Glutamatergic neuron (in vitro differentiated cells): ENCODE results near the gene IGLL5. TPM values are rescaled to one million over a fixed set of nuclear protein-coding genes. Genes with fewer than 3 reads are reported as not detected.

Source experiments
- DNase-seq: peaks from one replicate; pipeline ENCODE4 v3.0.0; 2022
- H3K27ac Mint-ChIP-seq: one replicate; pipeline ENCODE4 v1.8.0; 2020; ENCODE audit warnings: mild to moderate bottlenecking, mixed read lengths, inconsistent platforms; ENCODE audit not compliant: unreplicated experiment
- H3K27me3 Mint-ChIP-seq: one replicate; pipeline ENCODE4 v1.8.0; 2020; ENCODE audit warnings: mild to moderate bottlenecking, moderate library complexity, mixed read lengths, inconsistent platforms; ENCODE audit not compliant: unreplicated experiment
- H3K36me3 Mint-ChIP-seq: one replicate; pipeline ENCODE4 v1.8.0; 2020; ENCODE audit warnings: mild to moderate bottlenecking, mixed read lengths, inconsistent platforms; ENCODE audit not compliant: unreplicated experiment
- H3K4me1 Mint-ChIP-seq: one replicate; pipeline ENCODE4 v1.8.0; 2020; ENCODE audit warnings: mild to moderate bottlenecking, low read depth, mixed read lengths, inconsistent platforms; ENCODE audit not compliant: unreplicated experiment
- H3K4me3 Mint-ChIP-seq: one replicate; pipeline ENCODE4 v1.8.0; 2020; ENCODE audit warnings: mild to moderate bottlenecking, mixed read lengths, inconsistent platforms; ENCODE audit not compliant: unreplicated experiment
- H3K9me3 Mint-ChIP-seq: one replicate; pipeline ENCODE4 v1.8.0; 2020; ENCODE audit warnings: mild to moderate bottlenecking, moderate library complexity, mixed read lengths, inconsistent platforms; ENCODE audit not compliant: unreplicated experiment
- total RNA-seq: library from RNA; stranded (reverse); fragmentation: NEBNext Ultra II Directional; extraction: Animal tissue kit (Norgen Biotek cat#: 25700); gene quantifications from one replicate; pipeline ENCODE4 v1.2.1, GENCODE V29; 2021; ENCODE audit not compliant: unreplicated experiment
- TF ChIP-seq, protein P1 (sequence below): fragments of 200-600 bp; sonication (generic); IDR thresholded peaks from one replicate; pipeline ENCODE4 v1.5.0; 2021; ENCODE audit not compliant: partially characterized antibody, unreplicated experiment

IGLL5 gene
- total RNA-seq, 1 donor from 2014 or later = not detected

DNA sequence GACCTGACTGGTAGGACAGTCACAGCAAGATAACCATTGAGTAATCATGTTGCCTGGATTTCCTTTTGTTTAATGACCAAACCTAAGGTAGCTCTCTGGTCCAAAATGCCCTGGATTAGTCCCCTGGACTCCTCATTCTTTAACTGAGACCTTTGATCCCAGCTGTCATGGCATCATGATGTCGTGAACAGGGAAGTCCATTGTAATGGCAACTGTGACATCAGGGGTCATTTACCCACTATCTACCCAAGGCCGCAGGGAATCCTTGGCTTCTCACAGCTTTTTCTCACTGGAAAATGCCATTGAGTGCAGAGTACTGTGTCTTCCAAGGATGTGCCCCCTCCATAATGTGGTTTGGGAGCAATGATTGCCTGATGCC is 29.1 kb upstream of the IGLL5 start:
- peaks cover 2% of the 10 kb centered on the region for H3K4me1 Mint-ChIP-seq
- DNase-seq = no peak
- no peak overlapping the region for H3K4me3 Mint-ChIP-seq
- H3K9me3 Mint-ChIP-seq = peaks cover 6% of the 10 kb centered on the region
- H3K27me3 Mint-ChIP-seq = peaks cover 13% of the 10 kb centered on the region
- TF ChIP-seq, protein P1, sequence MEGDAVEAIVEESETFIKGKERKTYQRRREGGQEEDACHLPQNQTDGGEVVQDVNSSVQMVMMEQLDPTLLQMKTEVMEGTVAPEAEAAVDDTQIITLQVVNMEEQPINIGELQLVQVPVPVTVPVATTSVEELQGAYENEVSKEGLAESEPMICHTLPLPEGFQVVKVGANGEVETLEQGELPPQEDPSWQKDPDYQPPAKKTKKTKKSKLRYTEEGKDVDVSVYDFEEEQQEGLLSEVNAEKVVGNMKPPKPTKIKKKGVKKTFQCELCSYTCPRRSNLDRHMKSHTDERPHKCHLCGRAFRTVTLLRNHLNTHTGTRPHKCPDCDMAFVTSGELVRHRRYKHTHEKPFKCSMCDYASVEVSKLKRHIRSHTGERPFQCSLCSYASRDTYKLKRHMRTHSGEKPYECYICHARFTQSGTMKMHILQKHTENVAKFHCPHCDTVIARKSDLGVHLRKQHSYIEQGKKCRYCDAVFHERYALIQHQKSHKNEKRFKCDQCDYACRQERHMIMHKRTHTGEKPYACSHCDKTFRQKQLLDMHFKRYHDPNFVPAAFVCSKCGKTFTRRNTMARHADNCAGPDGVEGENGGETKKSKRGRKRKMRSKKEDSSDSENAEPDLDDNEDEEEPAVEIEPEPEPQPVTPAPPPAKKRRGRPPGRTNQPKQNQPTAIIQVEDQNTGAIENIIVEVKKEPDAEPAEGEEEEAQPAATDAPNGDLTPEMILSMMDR = no peak
- no peak overlapping the region for H3K27ac Mint-ChIP-seq
- no peaks in the 10 kb centered on the region for H3K36me3 Mint-ChIP-seq

DNA sequence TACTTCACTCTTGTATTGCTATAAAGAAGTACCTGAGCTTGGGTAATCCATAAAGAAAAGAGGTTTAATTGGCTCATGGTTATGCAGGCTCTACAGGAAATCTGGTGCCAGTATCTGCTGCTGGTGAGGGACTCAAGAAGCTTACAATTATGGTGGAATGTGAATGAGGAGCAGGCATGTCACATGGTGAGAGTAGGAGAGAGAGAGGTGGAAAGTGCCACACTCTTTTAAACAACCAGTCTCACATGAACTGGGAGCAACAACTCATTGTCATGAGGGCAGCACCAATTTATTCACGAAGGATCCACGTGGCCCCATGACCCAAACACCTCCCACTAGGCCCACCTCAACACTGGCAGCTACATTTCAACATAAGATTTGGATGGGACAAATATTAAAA is 24.6 kb upstream of the IGLL5 start:
- Mint-ChIP-seq H3K9me3 (peaks cover 3% of the 10 kb centered on the region), H3K27ac (no peak overlapping the region), H3K4me1 (peaks cover 2% of the 10 kb centered on the region), H3K36me3 (no peaks in the 10 kb centered on the region), H3K4me3 (no peak overlapping the region), H3K27me3 (peaks cover 5% of the 10 kb centered on the region)
- TF ChIP-seq, protein P1 = no peak
- no peak for DNase-seq

DNA sequence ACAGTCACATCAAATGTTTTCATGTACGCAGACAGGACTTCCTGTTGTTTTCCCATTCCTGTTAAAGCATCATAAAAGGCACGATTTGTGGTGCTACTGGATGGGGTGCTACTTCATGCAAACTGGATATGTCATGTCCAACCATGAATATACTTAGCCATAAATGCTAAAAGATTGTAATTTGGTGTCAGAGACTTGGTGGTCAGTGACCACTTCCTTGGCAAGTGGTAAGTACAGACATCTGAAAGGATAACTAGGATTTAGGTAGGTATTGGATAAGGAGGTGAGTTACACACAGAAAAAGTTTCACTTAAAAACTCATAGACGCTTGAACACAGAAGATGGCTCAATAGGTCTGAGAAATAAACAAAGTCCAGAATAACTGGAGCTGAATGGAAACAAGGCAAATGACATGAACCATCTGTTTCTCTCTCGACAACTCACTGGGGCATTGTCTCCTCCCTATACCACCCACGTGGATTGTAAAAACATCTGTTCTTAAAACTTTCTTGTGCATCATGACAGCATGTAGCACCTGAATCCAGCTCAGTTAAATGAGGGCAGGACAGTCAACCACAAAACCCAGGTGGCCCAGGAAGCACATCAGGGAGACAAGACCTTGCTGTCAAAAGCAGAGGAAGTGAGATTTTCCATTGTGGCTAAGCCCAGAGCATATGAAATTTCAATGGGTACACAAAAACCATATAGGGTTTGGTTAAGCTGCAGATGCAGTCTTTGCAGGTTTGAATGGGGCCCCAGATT is 22.1 kb upstream of the IGLL5 start:
- Mint-ChIP-seq H3K36me3 (no peaks in the 10 kb centered on the region), H3K27me3 (peaks cover 3% of the 10 kb centered on the region), H3K4me3 (no peak overlapping the region), H3K9me3 (peaks cover 2% of the 10 kb centered on the region), H3K4me1 (no peaks in the 10 kb centered on the region), H3K27ac (no peak overlapping the region)
- no peak for DNase-seq
- TF ChIP-seq, protein P1 = no peak

DNA sequence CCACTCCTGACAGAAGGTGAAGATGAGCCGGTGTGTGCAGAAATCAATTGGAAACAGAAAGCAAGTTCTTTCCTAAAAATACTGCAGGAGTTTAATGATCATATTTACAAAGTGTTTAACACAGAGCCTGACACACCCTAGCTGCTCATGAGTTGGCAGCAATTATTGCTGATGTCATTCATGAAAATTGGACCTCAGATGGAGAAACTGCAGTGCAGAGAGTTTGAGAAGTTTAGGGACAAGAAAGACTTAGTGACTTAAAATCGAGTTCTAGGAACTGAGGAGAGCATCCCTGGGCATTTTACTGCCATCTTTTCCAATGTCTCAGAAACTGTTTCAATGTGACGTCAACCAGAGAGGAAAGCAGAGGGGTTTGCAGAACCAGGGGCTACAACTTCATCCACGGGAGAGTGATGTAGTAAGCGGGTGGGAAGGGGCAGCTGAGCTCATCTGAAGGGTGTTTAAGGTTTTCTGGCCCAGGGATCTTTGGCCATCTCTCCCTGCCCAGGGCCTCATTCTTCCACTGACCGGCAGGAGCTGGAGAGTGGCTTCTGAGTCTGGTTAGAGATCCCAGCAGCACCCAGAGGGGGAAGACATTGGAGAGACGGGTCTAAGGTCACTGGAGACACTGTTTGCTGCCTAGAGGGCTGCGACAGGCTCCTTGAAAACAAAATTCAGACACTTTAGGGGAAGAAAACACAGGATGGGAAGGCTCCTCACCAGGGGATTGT is 21.1 kb upstream of the IGLL5 start:
- no peak overlapping the region for H3K4me3 Mint-ChIP-seq
- TF ChIP-seq, protein P1 = no peak
- no peaks in the 10 kb centered on the region for H3K4me1 Mint-ChIP-seq
- H3K36me3 Mint-ChIP-seq = no peaks in the 10 kb centered on the region
- H3K27me3 Mint-ChIP-seq = peaks cover 2% of the 10 kb centered on the region
- no peak overlapping the region for H3K27ac Mint-ChIP-seq
- DNase-seq = no peak
- peaks cover 2% of the 10 kb centered on the region for H3K9me3 Mint-ChIP-seq
